Activated naive CD4-positive, alpha-beta T cell treated with Interleukin-2 at 50 U/mL for 16 hours (primary cell): ENCODE results near the gene GEMIN8.
A peak's percentile ranks its signal among the peaks of the same experiment; 100 is the strongest.

Experiments
- DNase-seq: peaks from one replicate; pipeline ENCODE4 v3.0.0-alpha.2; 2020

Gene GEMIN8, protein sequence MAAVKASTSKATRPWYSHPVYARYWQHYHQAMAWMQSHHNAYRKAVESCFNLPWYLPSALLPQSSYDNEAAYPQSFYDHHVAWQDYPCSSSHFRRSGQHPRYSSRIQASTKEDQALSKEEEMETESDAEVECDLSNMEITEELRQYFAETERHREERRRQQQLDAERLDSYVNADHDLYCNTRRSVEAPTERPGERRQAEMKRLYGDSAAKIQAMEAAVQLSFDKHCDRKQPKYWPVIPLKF

DNA sequence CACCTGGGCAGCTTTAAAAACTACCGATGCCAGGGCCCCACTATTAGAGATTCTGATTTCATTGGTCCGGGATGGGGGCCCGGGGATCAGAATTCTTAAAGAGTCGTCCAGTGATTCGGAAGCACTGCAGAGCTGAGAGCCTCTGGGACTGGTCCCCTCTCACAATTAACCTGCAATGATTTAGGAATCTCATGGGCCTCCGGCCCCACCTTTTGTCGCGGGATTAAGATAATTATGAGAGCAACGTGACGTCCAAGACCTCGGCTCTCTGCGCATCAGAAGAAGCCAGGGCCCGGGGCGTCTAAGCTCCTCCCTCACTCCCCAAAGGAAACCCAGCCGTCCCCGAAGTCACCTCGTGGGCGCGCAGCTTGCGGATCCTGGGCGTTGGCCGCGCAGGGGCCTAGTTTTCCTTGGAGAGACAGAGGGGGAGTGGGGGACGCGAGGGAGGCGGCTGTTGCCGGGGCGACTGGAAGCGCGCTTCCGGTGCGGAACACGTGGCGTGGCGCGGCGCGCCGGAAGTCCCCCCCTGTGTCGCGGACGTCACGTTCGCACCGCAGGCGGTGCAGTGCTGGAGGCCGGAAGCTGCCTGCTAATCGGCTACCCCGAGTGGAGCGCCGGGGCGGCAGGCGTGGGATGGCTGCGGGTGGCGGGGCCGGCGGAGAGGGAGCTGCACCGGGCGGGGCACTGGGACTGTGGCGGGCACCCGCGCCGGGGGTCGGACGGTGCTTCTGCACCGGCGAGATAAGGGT lies at the start of gene GEMIN8:
Gene GEMIN8 (minus strand): TSS at position 468 of the 749 bp plus-strand sequence. CDS start 8,414 bp downstream, outside the sequence.
- DNase-seq = peak; percentile 86

DNA sequence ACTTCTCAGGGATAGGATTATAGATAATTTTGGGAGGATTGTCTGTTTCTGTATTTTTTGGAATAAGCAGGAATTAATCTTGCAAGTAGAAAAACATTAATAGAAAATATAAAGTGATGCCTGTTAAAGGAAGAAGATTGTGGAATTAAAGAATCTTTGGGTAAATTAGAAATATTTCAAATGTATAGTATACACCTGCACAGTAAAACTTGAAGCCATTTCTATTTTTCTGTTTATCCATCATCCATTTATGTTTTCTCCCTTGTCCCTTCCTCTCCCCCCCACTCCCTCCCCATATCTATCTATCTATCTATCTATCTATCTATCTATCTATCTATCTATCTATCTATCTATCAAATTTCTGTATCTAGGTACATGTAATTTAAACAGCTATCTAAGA lies 46.9 kb upstream of the GEMIN8 start:
- DNase-seq = no peak

DNA sequence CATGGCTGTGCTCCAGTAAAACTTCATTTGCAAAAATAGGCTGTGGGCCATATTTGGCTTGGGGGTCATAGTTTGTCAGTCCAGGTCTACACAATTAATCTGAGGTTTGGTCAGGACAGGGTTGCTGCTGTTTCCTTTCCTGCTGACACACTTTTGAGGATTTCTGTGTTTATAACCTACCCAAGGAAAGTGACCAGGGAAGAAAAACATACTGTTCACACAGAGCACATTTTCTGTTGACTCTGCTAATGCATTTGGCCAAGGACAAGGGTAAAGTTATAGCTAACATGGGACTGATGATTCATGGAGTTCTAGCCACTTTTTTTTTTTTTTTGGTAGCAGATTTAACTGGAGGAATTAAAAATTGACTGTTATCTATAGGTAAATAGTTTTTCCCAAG lies 43.9 kb upstream of the GEMIN8 start:
- no peak for DNase-seq

DNA sequence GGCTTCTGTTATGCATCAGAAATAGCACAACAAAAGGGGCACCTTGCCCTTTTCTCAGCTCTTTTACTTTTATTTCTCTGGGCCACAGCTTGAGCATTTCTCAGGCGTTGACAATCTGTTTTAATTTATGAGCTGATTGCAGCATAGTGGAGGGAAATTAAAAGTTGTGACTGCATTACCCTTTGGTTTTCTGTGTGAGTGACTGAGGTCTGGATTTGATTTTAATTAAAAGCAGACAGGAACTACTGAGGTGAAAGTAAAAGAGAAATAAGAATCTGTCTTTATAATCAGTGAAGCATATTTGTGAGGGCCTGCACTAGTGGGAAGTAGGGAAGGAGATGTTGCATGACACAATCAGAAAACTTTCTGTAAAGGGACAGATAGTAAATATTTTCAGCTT lies 43.4 kb upstream of the GEMIN8 start:
- DNase-seq = no peak

DNA sequence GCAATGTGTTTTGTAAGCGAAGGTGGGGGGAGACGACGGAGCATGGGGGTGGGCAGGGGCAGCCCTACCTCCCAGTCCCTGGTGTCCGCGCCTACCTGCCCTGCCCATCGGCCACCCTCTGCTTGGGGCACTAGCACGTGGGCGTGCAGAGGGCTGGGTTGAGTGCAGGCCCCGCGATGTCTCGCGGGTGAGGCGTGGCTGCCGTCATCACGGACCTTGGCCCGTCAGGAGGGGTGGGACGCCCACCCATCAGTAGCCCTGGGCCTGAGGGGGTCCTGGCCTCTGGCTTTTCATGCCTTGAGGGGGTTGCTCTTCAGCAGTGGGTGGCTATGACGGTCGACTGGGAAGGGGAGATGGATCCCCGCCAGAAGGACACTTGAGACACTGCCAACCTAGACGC lies 36.1 kb upstream of the GEMIN8 start:
- no peak for DNase-seq

DNA sequence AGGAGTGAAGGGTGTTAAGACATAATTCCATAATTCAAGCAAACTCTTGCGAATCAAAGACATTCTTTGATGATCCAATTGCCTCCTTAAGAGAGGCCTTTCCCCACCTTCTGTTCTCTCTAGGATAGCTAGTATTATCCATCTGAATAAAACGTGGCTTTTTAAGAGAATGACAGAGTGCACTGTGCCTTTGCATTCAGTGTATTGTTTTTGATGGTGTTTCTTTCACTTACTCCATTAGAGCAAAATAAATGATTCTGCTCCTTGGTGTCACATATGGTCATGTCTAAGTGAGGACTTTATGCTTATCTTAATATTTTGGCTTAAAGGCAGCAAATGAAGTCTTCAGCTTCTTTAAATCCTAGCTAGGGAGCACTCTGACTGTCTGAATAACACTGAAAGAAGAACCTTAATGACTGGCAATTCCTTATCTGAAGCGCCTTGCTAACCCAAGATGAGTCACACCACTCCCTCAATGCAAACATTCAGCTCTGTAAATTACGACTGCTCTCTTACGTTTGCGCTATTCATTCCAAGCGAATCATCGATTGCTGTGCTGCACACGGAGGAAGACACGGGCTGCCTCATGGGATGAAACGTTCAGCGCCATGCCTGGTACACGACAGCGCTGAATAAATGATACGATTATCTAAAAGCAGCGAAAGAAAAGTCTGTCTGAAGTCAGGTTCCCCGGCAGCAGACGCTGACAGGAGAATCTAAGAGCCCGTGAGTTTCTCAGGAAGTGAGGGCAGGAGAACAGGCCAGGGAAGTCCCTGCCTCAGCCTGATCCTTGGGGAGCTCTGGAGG lies 35.1 kb upstream of the GEMIN8 start:
- DNase-seq = no peak

DNA sequence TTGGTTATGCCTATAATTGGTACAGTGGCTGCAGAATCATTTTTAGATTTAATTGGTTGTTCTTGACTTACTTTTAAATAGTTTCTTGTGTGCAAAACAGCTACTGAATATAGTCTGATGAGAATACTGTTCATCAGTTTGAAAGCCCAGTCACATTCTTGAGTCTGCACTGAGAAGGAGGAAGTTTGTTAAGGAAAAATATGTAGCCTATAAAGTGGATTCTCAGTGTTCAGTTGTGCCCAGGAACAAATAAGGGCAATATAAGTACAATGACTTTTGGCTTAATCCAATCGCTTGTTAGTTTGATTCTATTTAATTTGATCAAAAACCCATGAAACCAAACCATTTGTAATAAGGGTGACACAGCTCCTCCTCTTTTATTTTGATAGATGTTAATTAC lies 32.8 kb upstream of the GEMIN8 start:
- no peak for DNase-seq

DNA sequence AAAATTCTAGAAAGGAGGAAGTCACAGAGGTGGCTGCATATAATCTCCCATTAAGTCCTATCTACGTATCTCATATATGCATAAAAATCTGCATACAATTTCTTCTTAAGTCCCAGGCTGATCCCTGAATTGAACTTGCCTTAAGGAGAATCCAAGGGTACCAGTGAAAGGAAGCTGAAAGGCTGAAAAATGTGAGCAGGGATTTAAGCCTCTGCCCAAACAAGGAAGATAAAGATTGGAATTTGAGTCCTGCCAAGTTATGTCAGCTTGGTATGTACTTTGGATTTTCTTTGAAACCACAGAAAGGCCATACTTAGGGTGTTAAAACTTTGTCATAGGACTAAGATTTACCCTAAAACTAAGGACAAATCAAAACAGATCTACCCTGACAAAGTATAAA lies 26.5 kb upstream of the GEMIN8 start:
- no peak for DNase-seq

DNA sequence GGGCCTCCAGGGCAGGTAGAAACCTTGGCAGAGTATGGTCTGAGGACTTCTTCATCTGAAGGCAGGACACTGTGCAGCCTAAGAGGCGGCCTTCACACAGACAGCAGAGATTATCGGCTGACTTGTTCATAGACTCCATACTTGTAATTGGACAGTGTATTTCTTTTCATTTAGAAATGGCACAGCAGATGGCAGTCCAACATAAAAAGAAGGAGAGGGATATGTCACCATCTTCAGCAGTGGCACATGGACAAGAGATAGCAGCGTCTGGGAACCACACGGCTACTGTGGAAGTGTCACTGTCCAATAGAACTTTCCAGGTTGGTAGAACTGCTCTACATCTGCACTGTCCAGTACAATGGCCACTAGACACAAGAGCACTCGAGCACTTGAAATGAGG lies 21.7 kb upstream of the GEMIN8 start:
- no peak for DNase-seq

DNA sequence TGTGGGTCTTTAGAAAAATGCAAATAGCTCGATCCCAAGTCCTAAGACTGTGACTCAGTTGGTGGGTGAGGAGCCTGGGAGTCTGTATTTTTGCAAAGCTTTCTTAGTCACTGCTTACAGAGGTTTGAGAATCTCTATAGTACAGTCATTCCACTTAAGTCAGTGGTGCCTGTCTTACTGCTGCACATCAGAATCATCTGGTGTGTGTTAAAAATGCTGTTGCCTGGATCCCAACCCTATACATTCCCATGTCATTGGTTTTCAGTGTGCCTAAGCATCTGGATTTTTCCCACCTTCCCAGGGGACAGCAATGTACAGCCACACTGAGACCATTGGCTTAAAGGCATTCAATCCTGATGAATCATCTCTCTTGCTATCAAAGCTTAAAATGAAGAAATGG lies 21.0 kb upstream of the GEMIN8 start:
- DNase-seq = no peak

DNA sequence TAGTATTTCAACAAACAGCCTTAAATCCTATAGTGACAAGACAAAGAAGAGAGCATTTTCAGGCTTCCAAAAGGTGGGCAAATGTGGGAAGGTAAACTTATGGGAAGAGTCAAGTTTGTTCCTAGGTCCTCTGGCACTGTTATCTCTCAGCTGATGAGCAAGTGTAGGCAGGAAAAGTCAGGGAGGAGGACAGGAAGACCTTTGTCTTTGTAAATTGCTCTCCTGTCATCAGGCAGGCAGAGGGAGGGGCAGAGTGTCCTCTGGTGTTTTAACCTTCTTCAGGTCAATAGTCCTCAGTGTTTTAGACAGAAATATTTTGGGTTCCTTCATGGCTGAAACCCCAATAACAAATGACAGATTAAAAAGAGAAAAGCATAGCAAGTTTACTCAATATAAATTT lies 13.5 kb upstream of the GEMIN8 start:
- no peak for DNase-seq

DNA sequence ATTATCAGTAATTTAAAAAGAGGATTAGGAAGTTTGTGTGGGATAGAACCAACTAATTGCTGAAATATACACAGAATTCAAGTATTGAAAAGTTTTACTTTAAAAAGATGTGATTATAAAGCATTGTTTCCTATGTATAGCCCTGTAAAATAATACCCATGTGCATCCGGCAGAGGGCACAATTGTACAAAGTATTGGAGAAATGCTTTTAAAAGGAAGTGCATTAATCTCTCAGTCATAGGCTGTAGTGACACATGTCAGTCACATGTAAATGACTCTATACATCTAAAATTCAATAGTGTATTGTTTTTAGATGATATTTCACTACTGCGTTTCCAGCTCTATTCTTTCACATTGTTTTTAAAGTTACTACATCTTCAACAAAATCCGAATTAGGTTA lies 9.7 kb upstream of the GEMIN8 start:
- peak; percentile 54 for DNase-seq

DNA sequence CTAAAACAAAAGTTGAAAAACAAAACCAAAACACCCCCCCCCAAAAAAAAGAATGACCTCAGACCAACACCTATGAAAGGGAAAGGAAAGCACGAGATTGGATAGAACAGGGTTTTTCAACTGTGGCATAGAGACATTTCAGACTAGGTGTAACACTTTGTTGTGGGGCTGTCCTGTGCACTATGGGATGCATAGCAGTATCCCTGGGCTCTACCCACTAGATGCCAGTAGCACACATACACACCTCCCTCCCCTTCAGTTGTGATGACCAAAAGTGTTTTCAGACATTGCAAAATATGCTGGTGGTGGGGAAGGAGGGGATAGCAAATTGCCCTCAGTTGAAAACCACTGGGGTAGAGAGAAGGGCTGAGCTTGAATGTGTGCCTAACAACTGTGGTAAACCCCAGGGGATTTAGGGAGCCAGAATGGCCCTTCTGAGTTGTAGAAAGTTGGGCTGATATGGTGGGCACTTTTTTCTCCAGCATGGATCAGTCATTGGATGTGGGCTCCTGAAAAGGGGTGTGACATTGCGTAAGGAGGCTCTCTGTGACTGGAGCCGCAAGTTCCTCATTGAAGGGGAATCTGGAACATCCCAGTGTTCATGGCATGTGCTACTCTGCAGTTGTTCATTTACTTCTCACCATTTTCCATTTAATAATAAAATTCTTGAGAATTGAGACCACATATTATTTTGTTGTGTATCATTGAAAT lies 8.8 kb upstream of the GEMIN8 start:
- DNase-seq = no peak

DNA sequence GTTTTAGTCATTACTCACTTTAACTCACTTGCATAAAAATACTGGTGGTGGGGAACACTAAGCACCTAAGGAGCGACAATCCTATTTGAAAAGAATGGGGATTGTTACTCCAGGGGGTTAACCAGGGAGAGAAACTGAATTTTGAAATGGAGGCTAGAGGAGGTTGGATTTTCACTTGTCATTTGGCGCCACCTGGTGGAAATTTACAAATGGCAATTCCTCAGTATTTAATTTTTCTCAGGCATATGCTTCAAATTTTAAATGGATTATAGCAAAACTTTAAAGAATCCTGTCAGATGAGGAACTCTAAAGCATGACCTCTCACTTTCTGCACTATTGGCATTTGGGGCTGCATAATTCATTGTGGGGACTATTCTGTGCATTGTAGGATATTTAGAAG lies 2.7 kb upstream of the GEMIN8 start:
- DNase-seq = peak; percentile 44

DNA sequence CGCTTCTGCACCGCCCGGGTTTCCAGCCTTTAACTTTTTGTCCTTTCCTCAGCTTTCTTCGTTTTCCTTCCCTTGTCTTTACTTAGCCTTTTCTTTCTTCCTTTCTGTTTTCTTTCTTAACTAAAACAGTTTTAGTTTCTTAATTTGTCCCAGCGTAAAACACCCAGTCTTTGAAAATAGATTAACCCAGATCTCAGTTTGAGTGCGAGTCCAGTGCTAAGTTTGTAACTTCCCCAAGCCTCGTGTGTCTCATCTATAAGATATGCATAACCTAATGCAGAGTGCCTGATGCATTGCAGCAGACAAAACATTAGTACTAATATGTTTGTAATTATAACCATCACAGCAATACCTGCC lies 460 bp upstream of the GEMIN8 start:
- DNase-seq = no peak

DNA sequence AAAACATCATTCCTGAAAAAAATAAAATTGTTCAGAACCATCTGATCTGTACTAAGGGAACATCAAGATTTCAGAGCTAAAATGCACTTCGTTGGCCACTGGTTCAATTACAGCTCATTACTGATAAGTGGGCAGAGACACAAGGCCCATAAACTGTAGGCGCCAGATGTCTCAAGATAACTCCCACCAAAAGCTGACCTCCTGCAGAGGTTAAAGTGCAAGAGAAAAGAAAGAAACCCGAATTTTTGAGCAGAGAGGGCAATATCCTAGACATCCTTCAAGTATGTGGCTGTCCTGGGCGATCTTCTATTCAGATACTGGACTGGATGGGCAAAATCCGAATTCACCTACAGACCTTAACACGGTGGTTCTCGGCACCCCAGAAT lies 660 bp downstream of the GEMIN8 start:
- no peak for DNase-seq

DNA sequence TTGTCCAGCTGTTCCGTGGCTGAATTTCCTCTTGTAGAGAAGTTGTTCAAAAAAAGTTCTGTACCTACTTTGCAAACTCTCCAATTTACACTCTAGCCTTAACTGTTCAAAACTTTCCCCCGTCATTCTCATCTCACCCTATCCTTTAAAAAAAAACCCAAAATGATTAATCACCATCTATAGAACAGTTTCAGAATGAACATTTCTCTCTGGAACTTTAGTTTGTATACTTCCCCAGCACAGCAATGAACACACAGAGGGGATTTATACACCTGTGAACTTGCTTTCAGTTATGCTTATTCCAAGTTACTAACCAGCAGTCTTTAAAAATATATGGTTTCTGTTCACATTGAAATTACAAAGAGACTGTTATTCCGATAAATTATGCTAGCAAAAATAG lies 1.2 kb downstream of the GEMIN8 start:
- no peak for DNase-seq

DNA sequence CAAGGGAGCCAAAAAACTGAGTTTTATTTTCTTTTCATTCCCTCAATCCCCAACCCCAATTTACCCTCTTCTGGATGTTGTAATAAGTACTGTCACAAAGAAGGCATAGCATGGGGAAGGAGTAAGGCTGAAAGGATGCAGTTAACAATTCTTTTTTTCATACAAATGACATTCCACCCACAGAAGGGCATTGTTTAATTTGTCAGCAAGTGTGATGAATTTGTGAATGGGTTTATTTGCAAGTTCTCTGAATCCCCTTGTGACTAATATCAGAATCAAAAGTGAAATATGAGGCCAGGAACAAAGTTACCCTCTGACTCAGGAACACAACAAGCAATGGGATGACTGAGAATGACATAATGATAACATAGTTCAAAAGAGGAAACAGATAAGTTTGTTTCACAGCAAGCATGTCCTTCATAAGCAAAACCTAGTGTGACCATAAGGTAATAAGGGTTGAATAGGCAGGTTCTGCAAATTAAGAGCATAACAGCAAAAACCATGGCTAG lies 2.1 kb downstream of the GEMIN8 start:
- no peak for DNase-seq

DNA sequence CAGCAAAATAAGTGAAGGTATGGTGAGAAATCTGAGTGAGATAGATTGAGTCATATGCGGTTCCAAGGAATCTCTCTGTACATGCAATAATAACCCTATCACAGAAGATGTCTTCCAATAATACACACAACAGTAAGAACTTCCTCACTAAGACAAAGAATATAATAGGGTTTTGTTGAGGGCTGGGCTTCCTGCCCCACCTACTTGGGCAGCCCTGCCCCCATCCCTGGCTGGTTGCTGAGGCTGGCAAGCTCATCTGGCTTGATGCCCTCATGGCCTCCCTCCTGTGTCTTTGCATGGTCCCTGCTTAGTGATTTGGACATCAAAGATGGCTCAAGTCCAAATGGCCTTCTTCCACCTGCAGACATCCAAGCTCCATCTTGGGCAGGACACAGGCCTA lies 2.7 kb downstream of the GEMIN8 start:
- peak; percentile 28 for DNase-seq

DNA sequence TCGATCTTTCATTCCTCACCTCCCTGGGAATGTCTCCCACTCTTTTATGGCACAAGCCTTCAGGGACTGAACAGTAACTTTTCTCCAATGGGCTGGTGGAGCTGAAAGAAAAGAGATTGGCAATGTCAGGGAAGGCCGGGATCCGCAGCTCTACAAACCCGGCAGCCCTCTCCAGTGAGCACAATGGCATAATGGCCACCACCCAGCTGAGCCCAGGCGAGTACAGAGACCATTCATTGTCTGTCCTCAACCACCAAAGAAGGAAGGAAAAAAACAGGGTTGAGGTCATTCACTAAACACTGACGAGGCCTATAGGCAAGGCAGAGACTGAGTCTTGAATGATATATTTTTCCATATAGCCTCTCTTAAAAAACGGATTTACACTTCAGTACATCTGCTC lies 3.6 kb downstream of the GEMIN8 start:
- no peak for DNase-seq

DNA sequence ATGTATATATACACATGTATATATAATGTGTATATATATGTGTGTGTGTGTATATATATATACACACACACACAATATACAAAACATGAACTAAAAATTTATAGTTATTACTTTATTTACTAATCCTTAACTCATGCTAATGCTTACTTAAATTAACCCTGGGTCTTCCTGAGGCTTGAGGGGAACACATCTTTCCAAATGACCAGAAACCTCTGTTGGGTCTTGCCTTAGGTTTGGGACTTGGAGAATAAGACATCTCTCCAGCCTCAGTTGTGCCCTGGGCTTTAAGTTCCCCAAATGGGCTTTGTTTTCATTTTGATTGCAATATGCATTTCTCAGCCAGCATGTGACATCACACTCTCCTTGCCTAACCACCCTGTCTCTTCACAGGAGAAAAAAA lies 7.7 kb downstream of the GEMIN8 start:
- no peak for DNase-seq

DNA sequence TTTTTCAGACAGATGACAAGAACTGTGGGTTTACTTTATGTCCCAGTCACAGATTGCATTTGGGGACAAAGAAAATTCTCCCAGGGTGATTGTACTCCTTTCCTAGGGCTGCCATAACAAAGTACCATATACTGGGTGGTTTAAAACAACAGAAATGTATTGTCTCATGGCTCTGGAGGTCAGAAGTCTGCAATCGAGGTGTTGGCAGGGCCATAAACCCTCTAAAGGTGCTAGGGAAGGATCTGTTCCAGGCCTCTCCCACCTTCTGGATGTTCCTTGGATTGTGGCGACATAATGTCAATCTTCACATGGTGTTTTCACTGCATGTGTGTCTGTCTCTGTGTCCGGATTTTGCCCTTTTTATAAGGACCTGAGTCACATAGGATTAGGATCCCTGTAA lies 12.3 kb downstream of the GEMIN8 start:
- no peak for DNase-seq

DNA sequence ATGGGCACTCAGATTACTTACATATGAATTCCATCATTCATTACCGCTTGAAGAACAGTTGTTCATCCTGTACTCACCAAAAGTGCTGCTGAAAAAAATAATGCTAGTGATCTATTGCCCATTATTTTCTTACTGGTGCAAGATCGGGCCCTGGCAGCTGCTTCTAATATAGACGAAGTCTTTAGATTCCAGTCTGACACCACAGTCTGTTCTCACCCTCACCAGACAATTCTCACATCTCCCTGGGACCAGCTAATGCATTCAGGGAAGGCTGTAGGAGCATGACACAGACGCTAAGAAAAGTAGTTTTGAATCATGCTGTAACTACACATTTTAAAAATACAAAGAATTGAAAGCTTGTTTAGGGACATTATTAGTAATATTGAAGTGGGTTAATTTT lies 13.8 kb downstream of the GEMIN8 start:
- DNase-seq = no peak
